Bronchial epithelial cell (primary cell): ENCODE measurements around the gene DIMT1. TPM values are rescaled to one million over a fixed set of nuclear protein-coding genes. Genes with fewer than 3 reads are reported as not detected.

ENCODE experiments used
- DNase-seq: peaks from one replicate; pipeline ENCODE4 v3.0.0-alpha.2; 2010; ENCODE audit warnings: low read depth
- FAIRE-seq: peaks from 2 replicates; lab custom pipeline; 2011; peaks lifted over from hg19 to GRCh38; lab: Jason Lieb, UNC
- H3K27me3 ChIP-seq: 2 replicates; pipeline ENCODE4 v1.5.1; 2011; ENCODE audit warnings: low read length; ENCODE audit not compliant: control insufficient read depth, insufficient read depth
- H3K36me3 ChIP-seq: 2 replicates; pipeline ENCODE4 v1.5.1; 2011; ENCODE audit warnings: low read length; ENCODE audit not compliant: control insufficient read depth, insufficient read depth
- H3K4me3 ChIP-seq: 2 replicates; pipeline ENCODE4 v1.5.1; 2011; ENCODE audit warnings: mild to moderate bottlenecking, low read depth, low read length, control low read depth
- total RNA-seq: library from RNA; depleted of rRNA; stranded (reverse); fragments of >200 nt; gene quantifications from 2 replicates; pipeline ENCODE4 v1.2.1, GENCODE V29; 2014
- TF ChIP-seq, protein P1 (sequence below): IDR thresholded peaks from 2 replicates; pipeline ENCODE4 v1.5.1; 2011; ENCODE audit warnings: mild to moderate bottlenecking, moderate library complexity, low read length, control low read depth, inconsistent platforms; ENCODE audit not compliant: insufficient read depth, severe bottlenecking

The DIMT1 gene
- total RNA-seq, 1 donor from 2014 or later, result 24.0 TPM

DNA sequence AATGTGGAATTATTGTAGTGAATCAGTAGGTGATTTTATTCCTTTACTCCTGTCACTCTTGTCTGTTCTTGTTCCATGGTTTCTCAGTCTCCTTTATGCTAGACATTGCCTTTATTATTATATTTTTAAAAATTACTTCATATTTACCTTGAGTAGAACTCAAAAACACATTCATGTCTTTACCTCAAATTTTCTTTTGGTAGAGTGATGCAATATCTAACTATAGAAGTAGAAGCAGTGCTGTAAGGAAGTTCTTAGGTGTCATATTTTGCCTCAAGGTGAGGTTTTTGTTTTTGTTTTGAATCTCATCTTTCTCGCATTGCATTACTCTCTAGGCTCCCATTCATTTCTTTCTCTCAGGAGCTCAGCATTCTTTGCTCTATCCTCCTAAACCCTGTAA is 21.1 kb upstream of the DIMT1 start:
- Histone ChIP-seq H3K27me3 (no peaks in the 10 kb centered on the region), H3K36me3 (no peaks in the 10 kb centered on the region), H3K4me3 (no peak overlapping the region)
- DNase-seq (no peak), FAIRE-seq (no peak)
- TF ChIP-seq, protein P1, sequence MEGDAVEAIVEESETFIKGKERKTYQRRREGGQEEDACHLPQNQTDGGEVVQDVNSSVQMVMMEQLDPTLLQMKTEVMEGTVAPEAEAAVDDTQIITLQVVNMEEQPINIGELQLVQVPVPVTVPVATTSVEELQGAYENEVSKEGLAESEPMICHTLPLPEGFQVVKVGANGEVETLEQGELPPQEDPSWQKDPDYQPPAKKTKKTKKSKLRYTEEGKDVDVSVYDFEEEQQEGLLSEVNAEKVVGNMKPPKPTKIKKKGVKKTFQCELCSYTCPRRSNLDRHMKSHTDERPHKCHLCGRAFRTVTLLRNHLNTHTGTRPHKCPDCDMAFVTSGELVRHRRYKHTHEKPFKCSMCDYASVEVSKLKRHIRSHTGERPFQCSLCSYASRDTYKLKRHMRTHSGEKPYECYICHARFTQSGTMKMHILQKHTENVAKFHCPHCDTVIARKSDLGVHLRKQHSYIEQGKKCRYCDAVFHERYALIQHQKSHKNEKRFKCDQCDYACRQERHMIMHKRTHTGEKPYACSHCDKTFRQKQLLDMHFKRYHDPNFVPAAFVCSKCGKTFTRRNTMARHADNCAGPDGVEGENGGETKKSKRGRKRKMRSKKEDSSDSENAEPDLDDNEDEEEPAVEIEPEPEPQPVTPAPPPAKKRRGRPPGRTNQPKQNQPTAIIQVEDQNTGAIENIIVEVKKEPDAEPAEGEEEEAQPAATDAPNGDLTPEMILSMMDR, result no peak

DNA sequence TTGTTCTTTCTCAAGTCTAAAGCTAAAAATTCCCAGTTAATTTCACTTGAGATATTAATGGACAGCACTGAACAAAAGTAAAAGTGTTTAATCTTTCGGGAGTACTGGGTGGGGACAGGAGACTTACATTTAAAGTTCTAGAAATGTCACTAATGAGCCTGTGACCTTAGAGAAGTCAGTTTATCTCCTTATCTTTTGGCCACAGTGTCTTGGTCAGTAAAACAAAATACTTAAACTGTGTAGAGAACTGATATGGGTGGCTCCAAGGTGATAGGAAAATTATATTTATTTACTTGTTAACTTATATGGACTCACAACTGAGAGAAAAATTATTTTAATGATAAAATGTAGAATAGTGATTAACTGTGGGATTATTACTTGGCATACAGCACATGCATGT is 17.7 kb upstream of the DIMT1 start:
- TF ChIP-seq, protein P1, result no peak
- FAIRE-seq, result no peak
- H3K27me3 ChIP-seq, result no peaks in the 10 kb centered on the region
- no peaks in the 10 kb centered on the region for H3K36me3 ChIP-seq
- H3K4me3 ChIP-seq, result no peak overlapping the region
- DNase-seq, result no peak

DNA sequence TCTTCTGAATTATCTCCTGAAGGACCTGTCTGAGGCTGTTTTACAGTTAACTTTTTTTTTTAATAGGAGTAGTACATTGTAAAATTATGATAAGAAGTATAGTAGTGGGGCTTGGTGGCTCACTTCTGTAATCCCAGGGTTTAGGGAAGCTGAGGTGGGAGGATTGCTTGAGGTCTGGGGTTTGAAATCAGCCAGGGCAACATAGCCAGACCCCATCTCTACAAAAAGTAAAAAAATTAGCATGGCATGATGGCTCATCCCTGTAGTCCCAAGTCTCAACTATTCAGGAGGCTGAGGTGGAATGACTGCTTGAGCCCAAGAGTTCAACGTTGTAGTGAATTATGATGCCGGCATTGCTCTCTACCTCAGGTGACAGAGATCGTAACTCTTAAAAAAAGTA is 15.9 kb upstream of the DIMT1 start:
- no peak for FAIRE-seq
- no peaks in the 10 kb centered on the region for H3K27me3 ChIP-seq
- H3K36me3 ChIP-seq, result no peaks in the 10 kb centered on the region

DNA sequence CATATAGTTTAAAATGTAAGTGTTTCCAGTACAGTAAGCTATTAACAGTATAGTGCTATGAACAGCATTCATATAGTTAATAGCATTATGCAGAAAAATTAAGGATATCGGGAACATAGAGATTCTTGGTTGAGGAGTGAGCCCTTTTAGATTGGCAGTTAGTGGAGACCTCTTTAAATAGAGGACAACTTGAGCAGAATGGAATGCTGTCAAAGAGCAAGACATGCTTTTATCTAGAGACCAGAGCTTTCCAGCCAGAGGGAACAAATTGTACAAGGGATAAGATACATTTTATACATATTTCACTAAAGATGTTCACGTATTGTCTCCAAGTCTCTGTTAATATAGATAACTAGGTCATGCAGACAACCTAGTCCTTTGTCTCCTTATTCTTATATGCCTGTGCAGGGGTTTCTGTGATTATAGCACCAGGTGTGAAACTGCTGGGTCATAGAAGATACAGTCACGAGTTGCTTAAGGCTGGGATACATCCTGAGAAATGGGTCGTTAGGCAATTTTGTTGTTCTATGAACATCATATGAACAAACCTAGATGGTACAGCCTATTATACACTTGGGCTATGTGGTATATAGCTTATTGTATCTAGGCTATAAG is 14.9 kb upstream of the DIMT1 start:
- TF ChIP-seq, protein P1, result no peak
- DNase-seq (no peak), FAIRE-seq (no peak)
- Histone ChIP-seq H3K4me3 (no peak overlapping the region), H3K36me3 (no peaks in the 10 kb centered on the region), H3K27me3 (no peaks in the 10 kb centered on the region)

More for the DNA sequence above, 15.9 kb upstream of the DIMT1 start:
- TF ChIP-seq, protein P1, result no peak
- no peak overlapping the region for H3K4me3 ChIP-seq
- no peak for DNase-seq

DNA sequence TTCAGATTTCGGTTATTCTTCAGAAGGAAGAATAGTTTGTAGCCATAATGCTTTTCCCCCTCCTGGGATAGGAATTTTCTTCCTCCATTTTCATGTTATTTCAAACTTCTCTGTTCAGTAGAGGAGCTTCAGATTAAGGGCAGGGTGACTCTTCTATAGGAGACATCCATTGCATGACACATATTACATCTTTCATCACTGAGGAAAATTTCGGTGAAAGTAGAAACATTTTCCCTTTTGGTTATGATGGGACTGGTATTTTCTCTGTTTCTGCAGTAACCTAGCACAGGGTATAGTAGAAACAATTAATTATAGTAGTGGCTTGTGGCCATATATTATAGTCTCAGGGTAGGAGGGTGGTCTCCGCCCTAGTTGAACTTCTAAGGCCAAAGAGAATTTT is 10.0 kb upstream of the DIMT1 start:
- FAIRE-seq (no peak), DNase-seq (no peak)
- TF ChIP-seq, protein P1, result no peak
- H3K36me3 ChIP-seq, result no peaks in the 10 kb centered on the region
- no peaks in the 10 kb centered on the region for H3K27me3 ChIP-seq
- peak overlapping the region; percentile 63 for H3K4me3 ChIP-seq
